ENCODE measurements around the gene LHX4. TPM values are rescaled to one million over a fixed set of nuclear protein-coding genes. Genes with fewer than 3 reads are reported as not detected.

The LHX4 gene
- total and polyA plus RNA-seq, 2 of the 4 experiments (the other 2 are of a cell fraction): 0.05 to 0.18 TPM

DNA sequence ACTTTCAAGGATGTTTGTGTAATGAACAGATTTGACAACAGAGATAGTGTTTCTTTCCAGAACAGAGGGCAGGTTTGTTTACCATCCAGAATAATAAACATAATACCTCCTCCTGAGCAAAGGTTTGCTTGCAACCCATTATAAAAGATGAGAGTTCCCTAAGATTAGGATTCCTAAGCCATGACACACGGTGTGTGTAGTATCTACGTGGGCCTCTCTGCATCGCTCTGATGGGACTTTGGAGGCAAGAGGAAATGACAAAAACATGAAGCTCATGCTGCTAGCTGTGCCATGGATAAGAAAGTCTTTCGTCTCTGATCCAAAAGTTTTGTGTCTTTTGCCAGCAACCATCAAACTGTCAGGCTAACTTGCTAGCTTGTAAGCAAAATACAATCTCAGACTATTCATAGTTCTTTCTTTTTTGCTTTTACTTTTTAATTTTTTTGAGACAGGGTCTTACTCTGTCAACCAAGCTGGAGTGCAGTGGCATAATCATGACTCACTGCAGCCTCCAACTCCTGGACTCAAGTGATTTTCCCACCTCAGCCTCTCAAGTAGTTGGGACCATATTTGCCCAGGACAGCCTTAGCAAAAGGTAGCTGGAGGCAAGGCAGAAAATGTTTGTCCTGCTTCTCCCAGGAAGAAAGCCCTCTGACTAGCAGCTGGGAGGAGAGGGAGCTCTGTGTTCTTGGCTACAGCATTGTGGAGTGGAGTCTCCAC lies 81.1 kb downstream of the LHX4 start:
- Histone ChIP-seq H4K20me1 (ENCODE audit: insufficient read depth, low read length) (peaks cover 7% of the 10 kb centered on the region; the same call in 1 of the 2 replicates), H3K23ac (ENCODE audit: low read depth, low read length) (0 out of 2 replicates have a peak overlapping the region, but pooled peaks have one; percentile 14), H2AK9ac (replicated peaks; ENCODE audit: low read depth, low read length, poor library complexity) (no peak overlapping the region), H3K4ac (ENCODE audit: low read depth, low read length) (peak overlapping the region; percentile 44), H2AK5ac (ENCODE audit: low read depth, low read length) (peak overlapping the region; percentile 24), H4K8ac (ENCODE audit: low read depth in 2 of 2, low read length in 2 of 2) (peak overlapping the region in 1 of 2 experiments; percentile 58; a peak in 2 of 4 replicates), H2BK120ac (ENCODE audit: low read depth, low read length) (peak overlapping the region; percentile 31), H4K91ac (ENCODE audit: insufficient read depth, low read depth, low read length) (peak overlapping the region; percentile 53; the same call in 1 of the 2 replicates), H2BK15ac (ENCODE audit: low read depth, low read length) (peak overlapping the region; percentile 24; the same call in 1 of the 3 replicates), H3K36me3 (ENCODE audit: control insufficient read depth, insufficient read depth, low read length) (peaks cover 3% of the 10 kb centered on the region; the same call in 1 of the 2 replicates), H3K9me3 (ENCODE audit: control insufficient read depth, insufficient read depth, low read length) (no peaks in the 10 kb centered on the region), H3K14ac (replicated peaks; ENCODE audit: low read depth, low read length) (peak overlapping the region; percentile 46; the same call in 1 of the 2 replicates), H4K5ac (ENCODE audit: low read depth, low read length) (no peak overlapping the region), H3K9ac (ENCODE audit: low read depth, low read length) (no peak overlapping the region), H3K4me1 (ENCODE audit: control insufficient read depth, insufficient read depth, low read length) (peaks cover 7% of the 10 kb centered on the region), H2BK20ac (ENCODE audit: low read depth, low read length) (peak overlapping the region; percentile 8; the same call in 1 of the 2 replicates), H3K18ac (ENCODE audit: low read depth, low read length) (no peak overlapping the region), H3K56ac (ENCODE audit: extremely low read depth, insufficient read depth, low read length) (no peak overlapping the region), H3K4me3 (ENCODE audit: insufficient read depth, low read depth, low read length) (no peak overlapping the region), H3K79me1 (ENCODE audit: low read depth in 1 of 2, low read length in 2 of 2) (peaks cover 2 to 17% of the 10 kb centered on the region in 2 experiments; a peak in 2 of 4 replicates), H3K9me1 (ENCODE audit: insufficient read depth, low read length) (no peaks in the 10 kb centered on the region), H3K27ac (ENCODE audit: insufficient read depth, low read length) (no peak overlapping the region), H3K27me3 (ENCODE audit: control insufficient read depth, insufficient read depth, low read length) (no peaks in the 10 kb centered on the region), H2BK5ac (ENCODE audit: low read depth, low read length, poor library complexity, severe bottlenecking) (peak overlapping the region; percentile 27), H3K4me2 (ENCODE audit: low read depth, low read length) (no peak overlapping the region; the same call in 1 of the 2 replicates), H2AFZ (replicated peaks; ENCODE audit: low read length, poor library complexity) (no peak overlapping the region)
- peak; percentile 80 for DNase-seq
- no TSS peak for BruUV-seq (replicated peaks)
- intact Hi-C loops (cut with micrococcal nuclease): no loop called here
- in situ Hi-C loops (cut with MboI; ENCODE audit: low sequenced_read_pairs): no loop called here
- peak; percentile 46; the same call in 1 of the 2 replicates for ATAC-seq (ENCODE audit: low read depth)
- dilution Hi-C loops (cut with HindIII; ENCODE audit: low sequenced_read_pairs, unreplicated experiment): no loop called here
- ChIA-PET POLR2A (ENCODE audit: unreplicated experiment) (no interaction called here), CTCF (no interaction called here)
- no peak for TF ChIP-seq NFE2L2 (IDR thresholded peaks at IDR 0.05; ENCODE audit: low read depth, low read length)
- TF ChIP-seq MXI1 (IDR thresholded peaks at IDR 0.05; ENCODE audit: borderline replicate concordance, low read depth, low read length): no peak
- no peak for TF ChIP-seq RFX5 (IDR thresholded peaks at IDR 0.05; ENCODE audit: low read depth, low read length)
- TF ChIP-seq FOS (IDR thresholded peaks at IDR 0.05; ENCODE audit: low read depth, low read length): no peak
- TF ChIP-seq RCOR1 (IDR thresholded peaks at IDR 0.05; ENCODE audit: insufficient replicate concordance, low read length): no peak
- TF ChIP-seq, protein P1, sequence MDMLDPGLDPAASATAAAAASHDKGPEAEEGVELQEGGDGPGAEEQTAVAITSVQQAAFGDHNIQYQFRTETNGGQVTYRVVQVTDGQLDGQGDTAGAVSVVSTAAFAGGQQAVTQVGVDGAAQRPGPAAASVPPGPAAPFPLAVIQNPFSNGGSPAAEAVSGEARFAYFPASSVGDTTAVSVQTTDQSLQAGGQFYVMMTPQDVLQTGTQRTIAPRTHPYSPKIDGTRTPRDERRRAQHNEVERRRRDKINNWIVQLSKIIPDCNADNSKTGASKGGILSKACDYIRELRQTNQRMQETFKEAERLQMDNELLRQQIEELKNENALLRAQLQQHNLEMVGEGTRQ (IDR thresholded peaks at IDR 0.05; ENCODE audit: low read depth, low read length): no peak
- no peak for TF ChIP-seq CHD1 (IDR thresholded peaks at IDR 0.05; ENCODE audit: low read depth, low read length)
- TF ChIP-seq MAZ (IDR thresholded peaks at IDR 0.05; ENCODE audit: borderline replicate concordance, low read depth, low read length): no peak
- TF ChIP-seq, protein P2, sequence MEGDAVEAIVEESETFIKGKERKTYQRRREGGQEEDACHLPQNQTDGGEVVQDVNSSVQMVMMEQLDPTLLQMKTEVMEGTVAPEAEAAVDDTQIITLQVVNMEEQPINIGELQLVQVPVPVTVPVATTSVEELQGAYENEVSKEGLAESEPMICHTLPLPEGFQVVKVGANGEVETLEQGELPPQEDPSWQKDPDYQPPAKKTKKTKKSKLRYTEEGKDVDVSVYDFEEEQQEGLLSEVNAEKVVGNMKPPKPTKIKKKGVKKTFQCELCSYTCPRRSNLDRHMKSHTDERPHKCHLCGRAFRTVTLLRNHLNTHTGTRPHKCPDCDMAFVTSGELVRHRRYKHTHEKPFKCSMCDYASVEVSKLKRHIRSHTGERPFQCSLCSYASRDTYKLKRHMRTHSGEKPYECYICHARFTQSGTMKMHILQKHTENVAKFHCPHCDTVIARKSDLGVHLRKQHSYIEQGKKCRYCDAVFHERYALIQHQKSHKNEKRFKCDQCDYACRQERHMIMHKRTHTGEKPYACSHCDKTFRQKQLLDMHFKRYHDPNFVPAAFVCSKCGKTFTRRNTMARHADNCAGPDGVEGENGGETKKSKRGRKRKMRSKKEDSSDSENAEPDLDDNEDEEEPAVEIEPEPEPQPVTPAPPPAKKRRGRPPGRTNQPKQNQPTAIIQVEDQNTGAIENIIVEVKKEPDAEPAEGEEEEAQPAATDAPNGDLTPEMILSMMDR (conservative IDR thresholded peaks at IDR 0.05; ENCODE audit: low read depth, low read length): no peak
- no peak for TF ChIP-seq MAFK (IDR thresholded peaks at IDR 0.05; ENCODE audit: low read depth, low read length)
- 14% methylated on average over 1 of the region's 4 CpGs; no CpG with 5 or more reads in 1 of the 2 experiments for WGBS, 2 experiments (ENCODE audit: extremely low coverage in 2 of 2, insufficient read length in 1 of 2)

All from IMR-90 (cell line).